Spleen (tissue), 11 donors: ENCODE data around the gene HDAC4. TPM values are rescaled to one million over a fixed set of nuclear protein-coding genes. Genes with fewer than 3 reads are reported as not detected.

Source experiments
- DNase-seq: peaks from one replicate; pipeline ENCODE4 v3.0.0-alpha.2; 2020
- H3K27ac ChIP-seq, 8 donors: fragments of 200-600 bp; sonication (generic) in 7 of 8; 1 replicate in 4 of 8; 2 replicates in 4 of 8; pipeline versions ENCODE4 v1.5.0 to v1.8.0; 2016 to 2021; ENCODE audit warnings: inconsistent platforms in 4 of 8, mild to moderate bottlenecking in 4 of 8, moderate library complexity in 1 of 8
- H3K27me3 ChIP-seq, 7 donors: fragments of 200-600 bp; sonication (generic) in 6 of 7; replicated peaks in 1 of 7; 1 replicate in 4 of 7; 2 replicates in 3 of 7; pipeline versions ENCODE4 v1.5.0 to v1.8.0; 2016 to 2021; ENCODE audit warnings: inconsistent platforms in 3 of 7, mild to moderate bottlenecking in 1 of 7
- H3K36me3 ChIP-seq, 6 donors: fragments of 200-600 bp; sonication (generic) in 5 of 6; 1 replicate in 4 of 6; 2 replicates in 2 of 6; pipeline versions ENCODE4 v1.5.0 to v1.8.0; 2016 to 2021; ENCODE audit warnings: inconsistent platforms in 2 of 6
- H3K4me1 ChIP-seq, 6 donors: fragments of 200-600 bp; sonication (generic) in 5 of 6; 1 replicate in 3 of 6; 2 replicates in 3 of 6; pipeline versions ENCODE4 v1.5.0 to v1.8.0; 2016 to 2021; ENCODE audit warnings: inconsistent platforms in 3 of 6
- H3K4me3 ChIP-seq, 8 donors: fragments of 200-600 bp; sonication (generic) in 7 of 8; 1 replicate in 4 of 8; 2 replicates in 4 of 8; pipeline versions ENCODE4 v1.5.0 to v1.8.0; 2016 to 2021; ENCODE audit warnings: inconsistent platforms in 4 of 8, mild to moderate bottlenecking in 4 of 8, moderate library complexity in 2 of 8
- H3K9me3 ChIP-seq, 8 donors: fragments of 200-600 bp; sonication (generic) in 7 of 8; 1 replicate in 4 of 8; 2 replicates in 4 of 8; pipeline versions ENCODE4 v1.5.0 to v1.8.0; 2016 to 2021; ENCODE audit warnings: inconsistent platforms in 4 of 8
- POLR2A ChIP-seq, 3 donors: fragments of 450-650 bp; IDR thresholded peaks; one replicate each; pipeline ENCODE4 v1.5.1; 2017; ENCODE audit warnings: antibody characterized with exemption in 3 of 3, mild to moderate bottlenecking in 1 of 3
- POLR2AphosphoS5 ChIP-seq, 3 donors: sonication (generic); formaldehyde crosslinking; IDR thresholded peaks; one replicate each; pipeline ENCODE4 v1.5.1; 2017; ENCODE audit warnings: antibody characterized with exemption in 3 of 3
- WGBS, 5 donors: extraction: QIAGEN DNeasy Blood & Tissue Kit in 3 of 5; methylation state at CpG; one replicate each; pipeline versions ENCODE4 v1.1.5 to v1.1.7; 2013 to 2018; 5-methylcytosine and 5-hydroxymethylcytosine counted together
- intact Hi-C: fragments of 100-400 bp; cut with DNase I; formaldehyde crosslinking; loops from one replicate; pipeline ENCODE4 v1.15.0; 2023; ENCODE audit warnings: low total_unique reads
- polyA plus RNA-seq, 3 donors: library from polyadenylated mRNA; stranded (reverse); fragments of 200-250 nt; gene quantifications; one replicate each; pipeline ENCODE4 v1.2.1, GENCODE V29; 2013
- total RNA-seq, 7 donors: library from RNA; depleted of rRNA in 3 of 7; stranded (reverse); fragments of >200 nt in 3 of 7; fragmentation: NEBNext Ultra II Directional in 4 of 7; extraction: Animal tissue kit (Norgen Biotek cat#: 25700) in 4 of 7; gene quantifications; one replicate each; pipeline versions ENCODE4 v1.1.0 to v1.2.1, GENCODE V29; 2016 to 2021
- TF ChIP-seq, protein P1 (sequence below), 11 experiments: fragments of 200-600 bp in 7 of 11; fragments of 450-650 bp in 4 of 11; sonication (generic) in 4 of 11; IDR thresholded peaks in 8 of 11; conservative IDR thresholded peaks in 3 of 11; 1 replicate in 7 of 11; 2 replicates in 4 of 11; pipeline versions ENCODE4 v1.4.0 to v1.8.0; 2016 to 2021; ENCODE audit warnings: antibody characterized with exemption in 11 of 11, inconsistent platforms in 4 of 11, mild to moderate bottlenecking in 1 of 11
- donor health status: healthy with polysubstance abuse.
- donor health status: DM: no; HTN: no; CAD: no; lungs with moderate emphysema.
- donor health status: DM: no; HTN: no; CAD: no.
- donor health status: Bipolar disorder and iron deficiency.
- donor health status: healthy.
- donor health status: DM: no; HTN: no; CAD: no.
- donor health status: DM: yes; HTN: yes; CAD: no.

The HDAC4 gene
- total and polyA plus RNA-seq, 10 donors = 3.2 to 122 (median 69.5) TPM

DNA sequence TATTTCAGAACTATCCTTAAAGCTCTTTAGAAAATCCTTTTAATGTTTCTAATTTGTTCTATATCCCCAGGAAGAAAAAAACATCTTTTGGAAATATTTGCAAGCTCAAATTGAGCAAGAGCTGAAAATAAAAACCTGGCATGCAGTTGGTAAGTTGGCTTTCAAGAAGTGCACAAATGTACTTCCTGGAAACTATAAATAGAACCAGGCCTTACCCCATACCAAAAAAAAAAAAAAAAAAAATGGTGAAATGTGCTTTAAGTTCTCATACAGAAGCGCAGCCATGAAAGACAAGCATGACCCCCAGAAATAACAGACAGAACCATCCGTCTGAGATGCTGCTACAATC, 178.5 kb downstream of the HDAC4 start:
- H3K4me3 ChIP-seq = peak overlapping the region in 2 of 8 donors; percentile 7 to 15
- TF ChIP-seq POLR2A (IDR thresholded peaks at IDR 0.05) (no peak), POLR2AphosphoS5 (IDR thresholded peaks at IDR 0.05) (no peak)
- TF ChIP-seq, protein P1, sequence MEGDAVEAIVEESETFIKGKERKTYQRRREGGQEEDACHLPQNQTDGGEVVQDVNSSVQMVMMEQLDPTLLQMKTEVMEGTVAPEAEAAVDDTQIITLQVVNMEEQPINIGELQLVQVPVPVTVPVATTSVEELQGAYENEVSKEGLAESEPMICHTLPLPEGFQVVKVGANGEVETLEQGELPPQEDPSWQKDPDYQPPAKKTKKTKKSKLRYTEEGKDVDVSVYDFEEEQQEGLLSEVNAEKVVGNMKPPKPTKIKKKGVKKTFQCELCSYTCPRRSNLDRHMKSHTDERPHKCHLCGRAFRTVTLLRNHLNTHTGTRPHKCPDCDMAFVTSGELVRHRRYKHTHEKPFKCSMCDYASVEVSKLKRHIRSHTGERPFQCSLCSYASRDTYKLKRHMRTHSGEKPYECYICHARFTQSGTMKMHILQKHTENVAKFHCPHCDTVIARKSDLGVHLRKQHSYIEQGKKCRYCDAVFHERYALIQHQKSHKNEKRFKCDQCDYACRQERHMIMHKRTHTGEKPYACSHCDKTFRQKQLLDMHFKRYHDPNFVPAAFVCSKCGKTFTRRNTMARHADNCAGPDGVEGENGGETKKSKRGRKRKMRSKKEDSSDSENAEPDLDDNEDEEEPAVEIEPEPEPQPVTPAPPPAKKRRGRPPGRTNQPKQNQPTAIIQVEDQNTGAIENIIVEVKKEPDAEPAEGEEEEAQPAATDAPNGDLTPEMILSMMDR (IDR thresholded peaks at IDR 0.05 in 8 of 11, conservative IDR thresholded peaks at IDR 0.05 in 3 of 11) = no peak
- WGBS, 5 donors = 25 to 59% (median 33%) methylated on average over 2 of the region's 2 CpGs
- H3K4me1 ChIP-seq = peaks cover 32 to 84% (median 70%) of the 10 kb centered on the region in 6 donors
- intact Hi-C loops = no loop called here
- H3K9me3 ChIP-seq = no peaks in the 10 kb centered on the region
- H3K27ac ChIP-seq = peak overlapping the region; percentile 35 to 93 (median 84)
- no peaks in the 10 kb centered on the region for H3K27me3 ChIP-seq
- DNase-seq = no peak
- H3K36me3 ChIP-seq = peaks cover 0 to 3% (median 0%) of the 10 kb centered on the region in 6 donors

DNA sequence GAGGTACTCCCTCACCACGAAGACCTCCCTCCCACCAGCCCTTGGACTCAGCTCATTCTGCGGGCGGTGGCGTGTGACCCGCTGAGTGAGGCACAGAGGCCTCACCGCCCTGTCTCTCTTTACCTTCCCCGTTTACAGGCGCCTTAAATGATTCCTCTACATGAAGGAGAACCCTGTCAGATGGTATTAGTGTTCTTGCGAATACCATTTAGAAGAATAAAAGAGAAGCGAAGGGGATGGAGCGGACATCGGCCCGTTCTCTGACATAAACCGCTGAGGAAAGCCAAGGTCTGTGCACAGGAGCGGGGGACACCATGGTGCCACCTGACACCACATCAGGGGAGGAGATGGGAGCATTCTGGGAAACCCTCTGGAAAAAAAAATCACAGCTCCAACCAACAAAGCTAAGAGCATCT, 179.8 kb downstream of the HDAC4 start:
- H3K4me3 ChIP-seq = no peak overlapping the region
- H3K27ac ChIP-seq = peak overlapping the region in 7 of 8 donors; percentile 75 to 93 (median 84)
- peaks cover 38 to 84% (median 73%) of the 10 kb centered on the region in 6 donors for H3K4me1 ChIP-seq
- TF ChIP-seq POLR2A (IDR thresholded peaks at IDR 0.05) = no peak
- TF ChIP-seq, protein P1 (IDR thresholded peaks at IDR 0.05 in 8 of 11, conservative IDR thresholded peaks at IDR 0.05 in 3 of 11) = no peak
- no peak for TF ChIP-seq POLR2AphosphoS5 (IDR thresholded peaks at IDR 0.05)
- WGBS, 5 donors = 89 to 95% (median 90%) methylated on average over 15 of the region's 15 CpGs
- H3K27me3 ChIP-seq = no peaks in the 10 kb centered on the region
- intact Hi-C loops = no loop called here
- DNase-seq = no peak
- no peaks in the 10 kb centered on the region for H3K9me3 ChIP-seq
- no peaks in the 10 kb centered on the region for H3K36me3 ChIP-seq

DNA sequence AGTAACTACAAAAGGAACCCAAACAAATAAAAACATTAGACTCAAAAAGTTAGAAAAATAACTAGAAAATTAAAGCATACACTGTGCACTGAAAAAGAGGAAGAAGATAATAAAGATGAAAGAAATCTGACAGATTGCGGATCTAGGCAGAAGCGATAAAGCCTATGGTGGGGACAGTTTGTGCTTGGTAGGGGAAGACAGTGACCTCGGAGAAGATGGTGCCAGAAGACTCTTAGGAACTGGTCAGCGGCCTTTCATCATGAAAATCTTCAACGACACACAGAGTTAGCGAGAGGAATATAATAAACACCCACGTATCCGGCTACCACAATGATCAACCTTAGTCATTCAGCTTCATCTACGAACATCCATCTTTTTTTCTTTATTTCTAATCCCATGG, 180.5 kb downstream of the HDAC4 start:
- no peak overlapping the region for H3K4me3 ChIP-seq
- intact Hi-C loops = no loop called here
- no peak for DNase-seq
- H3K36me3 ChIP-seq = peaks cover 0 to 2% (median 0%) of the 10 kb centered on the region in 6 donors
- H3K4me1 ChIP-seq = peaks cover 32 to 84% (median 68%) of the 10 kb centered on the region in 6 donors
- H3K9me3 ChIP-seq = no peaks in the 10 kb centered on the region
- H3K27ac ChIP-seq = peak overlapping the region in 5 of 8 donors; percentile 7 to 93 (median 90)
- WGBS, 5 donors = 68 to 86% (median 80%) methylated on average over 9 of the region's 9 CpGs
- H3K27me3 ChIP-seq = no peaks in the 10 kb centered on the region
- TF ChIP-seq, protein P1 (IDR thresholded peaks at IDR 0.05 in 8 of 11, conservative IDR thresholded peaks at IDR 0.05 in 3 of 11) = no peak
- TF ChIP-seq POLR2AphosphoS5 (IDR thresholded peaks at IDR 0.05) (no peak), POLR2A (IDR thresholded peaks at IDR 0.05) (no peak)

DNA sequence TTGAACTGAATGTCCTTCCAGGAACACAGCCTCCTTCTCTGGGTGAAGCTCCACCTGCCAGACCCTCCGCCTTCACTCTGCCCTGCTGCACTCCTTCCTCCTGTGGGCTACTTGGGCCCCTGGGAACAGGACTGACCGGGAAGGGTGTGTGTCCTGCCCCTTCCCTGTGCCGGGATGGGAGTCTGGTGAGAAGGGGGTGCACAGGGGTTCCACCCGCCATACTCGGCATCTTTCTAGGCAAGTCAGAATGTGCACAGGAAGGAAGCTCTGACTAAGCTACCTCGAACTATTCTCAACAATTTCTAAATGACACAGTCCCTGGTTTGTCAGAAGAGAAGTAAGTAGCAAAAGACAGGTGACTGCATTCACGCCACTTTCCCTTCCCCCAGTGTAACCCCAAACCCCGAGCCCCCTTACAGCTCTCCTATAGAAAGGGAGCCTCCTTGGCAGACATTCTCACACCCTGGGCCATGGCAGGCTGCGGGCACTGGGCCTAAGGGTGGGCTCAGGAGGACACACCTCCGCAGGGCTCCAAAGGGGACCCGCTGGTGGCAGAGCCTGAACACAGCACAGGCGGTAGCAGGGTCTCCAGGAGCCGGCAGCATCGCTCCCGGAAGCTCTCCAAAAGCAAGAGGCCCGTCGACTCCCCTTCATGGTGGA, 184.1 kb downstream of the HDAC4 start:
- Histone ChIP-seq H3K4me1 (peaks cover 16 to 75% (median 54%) of the 10 kb centered on the region in 6 donors), H3K27ac (peak overlapping the region in 4 of 8 donors; percentile 54 to 63 (median 56)), H3K9me3 (no peaks in the 10 kb centered on the region), H3K36me3 (peaks cover 0 to 16% (median 0%) of the 10 kb centered on the region in 6 donors), H3K27me3 (no peaks in the 10 kb centered on the region), H3K4me3 (peak overlapping the region in 1 of 8 donors; percentile 4)
- TF ChIP-seq POLR2AphosphoS5 (IDR thresholded peaks at IDR 0.05) (no peak), POLR2A (IDR thresholded peaks at IDR 0.05) (no peak)
- TF ChIP-seq, protein P1 (IDR thresholded peaks at IDR 0.05 in 8 of 11, conservative IDR thresholded peaks at IDR 0.05 in 3 of 11) = no peak
- WGBS, 5 donors = 51 to 65% (median 59%) methylated on average over 15 to 17 of the region's 17 CpGs
- intact Hi-C loops = no loop called here
- DNase-seq = no peak
